ENCODE measurements around the gene WSCD2. TPM values are rescaled to one million over a fixed set of nuclear protein-coding genes. Genes with fewer than 3 reads are reported as not detected.

Gene WSCD2
- total RNA-seq, 1 donor from 2014 or later, result 3.3 TPM

DNA sequence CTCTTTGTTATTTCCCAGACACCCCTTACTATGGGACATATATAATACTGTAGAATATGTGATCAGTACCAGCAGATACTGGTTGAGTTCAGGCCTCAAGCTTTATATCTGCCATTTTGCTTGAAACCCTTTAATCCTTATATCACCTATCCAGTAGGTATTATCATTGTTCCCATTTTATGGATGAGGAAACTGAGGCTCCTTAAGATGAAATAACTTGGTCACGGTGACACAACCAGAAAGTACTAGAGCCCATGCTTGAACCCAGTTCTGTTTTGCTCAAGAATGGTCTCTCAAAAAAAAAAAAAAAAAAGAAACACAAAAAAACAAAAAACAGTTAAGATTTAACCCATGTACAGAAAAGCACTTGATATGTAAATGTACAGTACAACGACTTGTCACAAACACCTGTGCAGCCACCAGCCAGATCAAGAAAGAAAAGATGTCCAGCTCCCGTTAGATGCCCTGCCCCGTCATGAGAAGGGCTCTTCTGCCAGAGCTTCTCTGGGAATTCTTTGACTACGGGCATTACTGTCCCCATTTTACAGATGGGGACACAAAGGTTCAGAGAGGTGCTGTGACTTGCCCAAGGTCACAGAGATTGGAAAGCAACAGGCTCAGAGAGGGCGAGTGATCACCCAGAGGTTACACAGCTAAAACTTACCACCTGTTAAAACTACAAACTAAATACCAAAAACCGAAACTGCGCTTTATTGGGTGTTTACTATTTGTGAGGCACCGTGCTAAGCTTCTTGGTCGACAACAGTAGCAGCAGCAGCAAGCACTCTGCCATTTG is 669 bp upstream of the WSCD2 start:
- DNase-seq, result no peak

DNA sequence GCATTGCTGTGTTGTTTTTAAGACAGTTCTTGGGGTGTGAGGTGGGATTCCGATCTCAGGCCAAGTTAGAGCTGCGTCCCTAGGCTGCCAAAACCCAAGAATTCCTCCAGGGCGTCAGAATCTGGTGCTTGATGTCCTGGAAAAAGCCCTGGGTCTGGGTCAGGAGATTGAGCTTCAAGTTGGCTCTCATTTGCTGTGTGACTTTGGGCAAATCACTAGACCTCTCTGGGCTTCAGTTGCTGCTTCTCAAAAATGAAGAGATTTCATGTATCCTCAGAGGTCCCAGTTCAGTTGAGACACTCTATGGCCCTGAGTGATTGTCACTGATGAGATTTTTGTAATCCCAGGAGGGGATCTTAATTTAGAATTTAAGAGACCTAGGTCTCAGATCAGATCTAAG is 1.9 kb downstream of the WSCD2 start:
- DNase-seq, result no peak

DNA sequence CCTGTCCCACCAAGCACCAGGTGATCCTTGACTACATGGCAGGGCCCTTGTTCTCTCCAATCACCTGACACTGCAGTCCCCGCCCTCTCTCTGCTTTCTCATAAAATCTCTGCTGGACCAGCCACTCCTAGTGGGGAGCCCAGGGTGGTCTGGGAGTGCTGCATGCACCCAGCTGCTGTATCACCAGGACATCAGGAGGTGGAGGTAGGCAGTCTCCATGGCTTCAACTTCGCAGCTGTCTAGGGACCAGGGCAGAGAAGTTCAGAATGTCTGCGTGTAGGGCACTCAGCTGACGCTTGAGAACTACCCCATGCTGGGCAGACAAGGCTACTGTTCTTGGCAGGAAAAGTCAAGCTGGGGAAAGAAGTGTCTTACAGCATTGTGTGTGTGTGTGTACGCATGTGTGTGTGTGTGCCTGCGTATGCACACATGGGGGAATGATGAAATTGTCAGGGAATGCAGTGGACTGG is 2.6 kb downstream of the WSCD2 start:
- DNase-seq, result no peak

DNA sequence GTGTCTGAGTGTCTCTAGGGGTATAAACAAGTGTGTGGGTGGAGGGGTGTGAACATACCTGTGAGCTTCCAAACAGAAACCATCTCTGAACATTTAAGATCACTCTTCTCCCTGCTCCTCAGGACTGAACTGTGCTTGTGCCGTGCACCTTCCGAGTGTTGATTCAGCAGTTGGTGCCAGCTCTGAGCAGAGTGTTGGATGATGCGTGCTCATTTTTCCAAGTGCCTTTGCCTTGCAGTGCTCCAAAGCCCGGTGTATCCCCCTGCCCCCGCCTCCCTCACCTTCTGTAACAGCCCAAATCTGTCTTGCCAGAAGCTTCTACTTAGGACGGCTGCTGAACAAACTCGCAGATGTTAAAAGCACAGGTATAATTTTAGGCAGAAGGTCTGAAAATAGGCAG is 4.4 kb downstream of the WSCD2 start:
- no peak for DNase-seq

DNA sequence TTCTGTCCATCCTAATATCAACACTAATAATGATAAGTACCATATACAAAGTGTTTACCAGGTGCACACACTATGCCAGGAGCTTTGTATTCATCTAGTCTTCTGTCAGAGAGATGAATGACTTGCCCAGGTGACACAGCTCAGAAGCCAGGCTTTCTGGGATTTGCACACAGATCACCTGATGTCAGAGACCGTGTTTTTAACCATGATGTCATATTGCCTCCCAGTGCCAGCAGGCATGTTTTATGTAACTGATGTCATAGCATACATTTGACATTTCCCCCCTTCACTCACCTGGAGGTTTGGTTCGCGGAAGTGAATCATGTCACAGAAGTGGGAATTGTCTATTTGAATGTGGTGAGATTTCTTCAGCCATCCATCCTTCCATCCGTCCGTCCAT is 5.7 kb downstream of the WSCD2 start:
- no peak for DNase-seq

DNA sequence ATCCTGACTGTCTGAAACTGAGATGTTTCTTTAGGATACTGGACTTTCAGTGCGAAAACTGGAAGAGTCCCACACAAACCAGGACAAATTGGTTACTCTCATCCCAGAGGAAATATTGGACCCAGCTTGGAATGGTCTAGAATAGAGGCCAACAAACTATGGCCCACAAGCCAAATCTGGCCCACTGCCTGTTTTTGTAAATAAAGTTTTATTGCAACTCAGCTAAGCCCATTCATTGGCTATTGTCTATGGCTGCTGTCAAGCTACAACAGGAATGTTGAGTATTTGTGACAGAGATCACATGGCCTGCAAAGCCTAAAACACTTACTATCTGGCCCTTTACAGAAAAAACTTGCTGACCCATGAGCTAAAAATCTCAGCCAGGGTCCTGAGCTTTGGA is 6.5 kb downstream of the WSCD2 start:
- DNase-seq, result no peak

DNA sequence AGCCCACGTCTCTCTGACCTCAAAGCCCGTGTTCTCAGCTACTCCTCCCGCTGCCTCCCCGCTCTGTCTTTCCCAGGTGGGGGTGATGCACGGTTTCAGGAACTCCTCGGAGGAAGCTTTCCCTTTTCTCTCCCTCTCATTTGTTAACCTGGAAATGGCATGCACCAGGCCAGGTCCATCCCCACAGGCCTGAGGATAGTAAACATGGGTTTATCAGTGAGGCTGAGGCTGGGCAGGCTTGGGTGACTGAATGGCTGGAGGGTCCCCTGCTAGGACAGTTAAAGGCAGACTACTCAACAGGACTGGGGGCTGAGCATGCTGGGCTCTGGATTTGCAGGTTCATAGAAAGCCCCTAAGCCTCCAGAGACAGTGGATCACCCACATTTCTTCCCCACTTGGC is 7.6 kb downstream of the WSCD2 start:
- no peak for DNase-seq

DNA sequence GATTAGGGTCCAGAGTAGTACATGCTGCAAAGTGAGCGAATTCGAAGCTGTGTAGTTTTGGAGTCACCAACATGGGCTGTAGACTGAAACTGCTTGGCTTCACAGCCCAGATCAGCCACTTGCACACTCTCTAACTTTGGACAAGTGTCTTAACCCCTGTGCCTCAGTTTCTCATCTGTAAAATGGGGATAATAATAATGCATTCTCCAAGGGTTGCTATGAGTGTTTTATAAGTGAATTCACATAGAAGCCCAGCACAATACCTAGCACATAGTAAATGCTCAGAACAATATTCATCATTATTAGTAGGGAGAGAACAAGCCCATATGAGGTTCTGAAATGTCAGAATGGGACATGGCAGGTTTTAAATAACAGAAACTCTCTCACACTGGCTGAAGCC is 10.4 kb downstream of the WSCD2 start:
- no peak for DNase-seq

DNA sequence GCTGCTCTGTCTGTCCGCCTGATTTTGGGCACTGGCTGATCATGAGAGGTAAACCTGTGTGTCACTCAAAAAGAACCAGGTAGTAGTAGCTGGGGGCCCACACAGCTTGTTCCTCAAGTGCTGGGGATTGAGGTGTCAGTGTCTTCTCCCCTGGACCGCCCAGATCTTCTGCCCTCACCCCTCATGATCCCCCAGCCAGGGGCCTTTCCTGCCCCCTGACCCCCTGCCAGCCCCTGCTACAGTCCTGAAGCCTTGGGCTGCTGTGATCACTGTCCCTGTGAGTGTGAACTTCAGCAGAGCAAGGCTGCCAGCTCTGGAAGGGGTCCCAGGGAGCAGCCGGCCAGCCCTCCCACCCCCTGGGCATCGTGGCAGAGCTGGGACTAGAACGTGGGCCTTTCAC is 11.4 kb downstream of the WSCD2 start:
- DNase-seq, result no peak

DNA sequence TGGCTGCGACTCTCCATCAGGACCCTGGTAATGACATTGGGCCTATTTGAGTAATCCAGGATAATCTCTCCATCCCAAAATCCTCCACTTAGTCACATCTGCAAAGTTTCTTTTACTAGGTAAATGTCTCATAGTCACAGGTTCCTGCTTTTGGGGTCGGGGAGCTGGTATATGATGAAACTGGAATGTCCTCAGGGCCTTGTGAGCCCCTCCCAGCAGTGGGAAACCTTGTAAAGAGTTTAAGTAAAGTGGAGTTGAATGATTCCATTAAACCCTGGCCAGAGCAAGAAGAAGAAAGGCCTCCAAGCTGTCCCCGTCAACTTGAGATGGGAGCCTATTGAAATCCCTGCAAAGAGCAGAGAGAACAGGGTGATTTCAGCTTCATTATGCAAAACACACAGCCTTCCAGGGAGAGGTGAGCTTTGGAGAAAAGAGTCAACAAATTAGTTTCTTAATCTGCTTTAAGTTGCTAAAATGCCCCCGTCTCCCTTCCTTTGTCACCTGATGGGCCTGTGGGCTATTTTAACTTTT is 12.6 kb downstream of the WSCD2 start:
- no peak for DNase-seq

DNA sequence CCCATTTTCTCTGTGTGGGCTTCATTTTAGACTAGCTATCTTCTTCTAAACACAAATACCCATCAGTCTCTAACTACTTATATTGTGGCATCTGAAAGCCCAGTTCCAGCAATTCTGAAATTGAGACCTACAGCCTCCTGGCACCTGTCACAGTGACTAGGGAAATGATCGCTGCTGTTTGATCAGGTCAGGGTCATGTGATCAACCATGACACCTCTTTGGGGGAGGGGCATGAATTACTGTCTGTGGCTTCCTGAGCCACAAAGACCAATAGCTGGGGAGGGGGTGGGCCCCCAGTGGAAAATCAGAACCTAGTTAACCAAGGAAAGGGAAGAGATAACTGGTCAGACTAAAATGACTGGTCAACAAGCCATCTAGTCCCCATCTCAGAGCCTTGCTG is 14.1 kb downstream of the WSCD2 start:
- no peak for DNase-seq

DNA sequence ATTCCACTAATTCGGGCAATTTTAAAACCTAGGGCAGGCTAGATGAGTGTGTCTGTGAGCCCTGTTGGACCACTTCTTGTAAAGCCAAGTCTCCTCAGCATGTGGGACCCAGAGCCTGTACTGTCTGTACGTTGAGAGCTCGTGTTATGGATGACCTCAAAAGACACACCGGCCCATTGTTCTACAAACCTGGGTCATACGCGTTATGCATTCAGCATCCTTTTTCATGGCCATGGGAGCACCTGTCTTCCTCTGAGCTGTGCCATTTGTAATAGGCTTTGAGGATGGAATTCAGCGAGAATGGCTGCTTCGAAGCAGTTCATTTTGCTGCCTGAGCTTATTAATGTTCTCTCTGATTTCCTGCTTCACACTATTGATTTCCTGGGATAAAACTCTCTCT is 15.0 kb downstream of the WSCD2 start:
- DNase-seq, result no peak

DNA sequence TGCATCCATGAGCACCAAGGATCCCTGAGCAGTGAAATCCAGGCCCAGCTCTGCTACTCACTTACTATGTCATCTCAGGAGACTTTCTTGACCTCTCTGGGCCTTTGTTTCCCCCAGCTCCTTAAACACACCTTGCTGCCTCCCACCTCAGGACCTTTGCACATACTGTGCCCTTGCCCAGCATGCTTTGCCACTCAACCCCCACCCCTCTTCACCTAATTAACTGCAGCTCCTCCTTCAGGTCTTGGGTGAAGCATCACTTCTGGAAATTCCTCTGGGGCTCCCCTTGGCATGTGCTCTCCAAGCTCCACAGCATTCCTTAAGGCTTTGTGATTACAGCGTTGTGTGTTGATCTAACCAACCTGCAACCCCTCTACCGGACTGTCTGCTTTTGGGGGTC is 15.9 kb downstream of the WSCD2 start:
- DNase-seq, result no peak

DNA sequence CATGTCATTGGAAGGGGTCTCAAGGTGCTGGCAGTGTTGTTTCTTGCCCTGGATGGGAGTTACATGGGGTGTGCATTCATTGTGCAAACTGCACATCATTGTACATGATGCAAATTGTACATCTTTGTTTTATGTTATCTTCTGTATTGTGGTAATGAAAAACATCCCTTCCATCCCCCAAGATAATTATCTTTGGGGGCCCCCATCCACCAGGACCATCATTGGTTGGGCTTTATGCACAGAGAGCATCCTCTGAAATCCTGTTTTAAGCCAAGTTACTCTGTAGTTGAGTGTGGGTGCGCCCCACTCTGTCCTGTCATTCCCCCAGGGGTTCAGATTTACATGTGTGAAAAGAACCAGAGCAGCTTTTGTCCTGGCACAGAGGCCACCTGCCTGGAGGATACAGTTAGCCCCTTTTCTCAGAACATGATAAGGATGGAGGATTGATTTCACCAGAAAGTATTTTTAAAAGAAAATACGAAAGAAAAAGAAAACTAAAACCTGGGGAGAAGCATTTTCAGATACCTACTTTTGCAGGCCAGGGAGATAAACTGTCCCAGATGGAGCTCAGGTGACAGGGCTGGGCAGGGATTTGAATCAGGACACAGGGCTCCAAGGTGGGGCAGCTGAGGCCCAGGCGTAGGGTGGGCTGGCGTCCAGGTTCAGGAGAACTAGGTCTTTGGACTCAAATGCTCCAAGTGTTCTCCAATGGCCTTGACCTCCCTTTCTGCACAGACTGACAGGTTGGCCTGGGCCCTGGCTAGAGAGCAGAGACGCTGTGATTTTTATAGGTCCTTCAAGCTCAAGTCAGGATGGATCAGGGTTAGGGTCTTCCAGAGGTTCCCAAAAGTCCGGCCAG is 17.2 kb downstream of the WSCD2 start:
- DNase-seq, result no peak

DNA sequence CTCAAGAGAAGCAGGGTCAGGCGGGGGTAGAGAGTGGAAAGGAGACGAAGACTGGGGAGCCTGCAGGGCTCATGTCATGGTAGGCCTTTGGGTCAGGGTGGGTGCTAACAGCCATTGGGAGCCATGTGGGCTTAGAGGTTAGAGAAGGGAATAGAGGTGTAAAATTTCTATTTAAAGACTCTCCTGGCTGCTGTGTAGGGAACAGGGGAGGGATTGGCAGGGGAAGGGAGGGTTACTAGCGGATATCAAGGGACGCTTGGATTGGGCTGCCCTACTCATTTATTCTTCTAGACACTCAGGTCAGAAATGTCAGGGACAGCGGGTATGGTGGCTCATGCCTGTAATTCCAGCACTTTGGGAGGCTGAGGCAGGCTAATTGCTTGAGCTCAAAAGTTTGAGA is 18.2 kb downstream of the WSCD2 start:
- no peak for DNase-seq

DNA sequence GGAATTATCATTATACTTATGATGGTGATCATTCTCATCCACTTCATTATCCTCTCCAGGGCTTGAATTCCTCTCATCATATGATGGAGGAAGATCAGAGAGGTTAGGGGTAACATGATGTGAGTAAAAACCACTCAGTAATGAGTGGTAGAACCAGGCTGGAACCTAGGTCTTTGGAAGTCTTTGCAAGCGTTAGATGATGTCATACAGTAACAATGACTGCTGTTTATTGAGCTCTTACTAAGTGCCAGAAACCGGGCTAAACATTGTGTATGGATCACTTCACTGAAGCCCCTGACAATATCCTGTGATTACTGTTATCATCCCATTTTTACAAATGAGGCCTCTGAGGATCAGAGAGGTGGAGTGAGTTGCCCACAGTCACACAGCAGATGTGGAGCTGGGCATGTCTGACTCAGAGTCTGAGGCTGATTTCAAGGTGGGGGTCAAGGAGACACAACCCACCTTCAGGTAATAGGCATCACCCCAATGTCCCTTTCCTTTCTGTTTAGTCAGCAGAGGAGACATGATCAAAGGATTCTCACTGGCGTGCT is 19.5 kb downstream of the WSCD2 start:
- DNase-seq, result no peak

DNA sequence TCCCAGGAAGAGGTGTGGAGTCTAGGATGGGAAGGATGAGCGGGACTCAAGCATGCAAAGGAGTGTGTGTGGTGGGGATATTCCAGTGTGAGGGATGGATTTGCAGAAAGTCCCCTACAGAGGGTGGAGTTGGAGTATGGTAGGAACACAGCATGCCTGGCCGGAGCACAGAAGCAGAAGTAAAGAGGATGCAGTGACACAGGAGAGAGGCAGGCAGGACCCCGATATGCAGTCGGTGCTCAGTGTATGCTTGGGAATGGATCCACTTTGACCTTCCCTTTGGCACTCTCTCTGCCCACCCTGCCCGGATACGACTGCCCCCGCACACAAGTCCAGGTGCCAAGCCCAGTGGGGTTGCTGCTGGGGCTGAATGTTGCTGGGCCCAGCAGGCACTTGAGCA is 21.3 kb downstream of the WSCD2 start:
- no peak for DNase-seq

DNA sequence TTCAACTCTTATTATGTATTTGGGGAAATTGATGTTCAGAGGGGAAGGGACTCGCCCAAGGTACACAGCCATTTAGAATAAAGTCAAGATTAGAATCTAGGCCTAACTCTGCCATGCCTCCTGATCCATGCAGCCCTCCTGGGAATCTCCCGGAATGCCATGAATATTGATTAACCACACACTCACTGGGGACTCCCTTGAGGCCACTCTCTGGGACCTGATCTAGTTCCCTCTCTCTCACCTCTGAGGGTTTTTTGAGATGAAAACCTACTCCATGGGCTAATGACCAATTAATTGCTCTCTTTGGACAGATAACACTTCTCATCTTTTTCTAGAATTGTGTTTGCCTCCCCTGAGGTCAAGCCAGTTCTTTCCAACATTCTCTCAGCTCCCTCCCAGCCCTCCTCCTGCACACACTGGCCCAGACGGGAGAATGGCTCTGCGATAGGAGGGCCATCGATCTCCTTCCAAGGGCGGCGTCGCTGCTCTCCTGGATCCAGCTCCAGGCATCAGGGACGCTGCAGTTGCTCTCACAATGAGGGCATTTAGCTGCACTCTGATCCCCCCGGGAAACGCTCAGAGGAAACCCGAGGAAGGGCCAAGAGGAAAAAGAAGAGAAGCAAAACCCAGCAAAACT is 22.6 kb downstream of the WSCD2 start:
- no peak for DNase-seq

DNA sequence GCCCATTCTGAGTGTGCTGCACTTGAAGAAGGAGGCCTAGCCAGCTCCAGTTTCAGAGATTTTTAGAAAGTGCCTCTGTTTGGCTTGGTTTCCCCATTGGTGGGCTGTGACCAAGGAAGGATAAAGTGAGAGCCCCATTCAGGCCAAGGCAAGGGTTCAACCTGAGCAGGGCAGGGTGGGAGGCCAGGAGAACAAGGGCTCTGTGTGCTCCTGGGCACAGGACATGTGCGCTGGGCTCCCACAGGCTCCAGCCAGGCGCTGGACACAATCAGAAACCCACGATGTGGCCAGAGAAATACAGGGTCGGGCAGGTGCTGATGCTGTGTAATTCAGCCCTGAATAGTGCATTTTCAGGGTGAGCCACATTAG is 23.1 kb downstream of the WSCD2 start:
- DNase-seq, result no peak

DNA sequence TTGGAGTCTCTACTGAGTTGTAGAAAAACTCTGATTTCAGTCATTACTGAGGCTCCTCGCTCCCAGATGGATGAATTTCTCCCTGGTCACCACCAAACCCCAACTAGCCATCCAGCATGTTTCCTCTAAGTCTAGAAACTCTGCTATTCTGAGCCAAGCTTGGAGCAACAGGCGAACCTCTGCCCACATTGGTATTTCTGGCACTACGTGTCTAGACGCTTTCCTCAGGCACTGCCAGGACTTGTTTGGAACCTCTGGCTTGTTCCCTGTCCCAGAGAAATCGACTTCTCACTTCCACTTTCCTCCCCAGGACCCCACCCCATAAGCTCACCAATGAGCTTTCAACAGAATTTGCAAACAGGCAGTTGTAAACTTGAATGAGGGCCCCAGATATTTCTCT is 27.6 kb downstream of the WSCD2 start:
- no peak for DNase-seq

DNA sequence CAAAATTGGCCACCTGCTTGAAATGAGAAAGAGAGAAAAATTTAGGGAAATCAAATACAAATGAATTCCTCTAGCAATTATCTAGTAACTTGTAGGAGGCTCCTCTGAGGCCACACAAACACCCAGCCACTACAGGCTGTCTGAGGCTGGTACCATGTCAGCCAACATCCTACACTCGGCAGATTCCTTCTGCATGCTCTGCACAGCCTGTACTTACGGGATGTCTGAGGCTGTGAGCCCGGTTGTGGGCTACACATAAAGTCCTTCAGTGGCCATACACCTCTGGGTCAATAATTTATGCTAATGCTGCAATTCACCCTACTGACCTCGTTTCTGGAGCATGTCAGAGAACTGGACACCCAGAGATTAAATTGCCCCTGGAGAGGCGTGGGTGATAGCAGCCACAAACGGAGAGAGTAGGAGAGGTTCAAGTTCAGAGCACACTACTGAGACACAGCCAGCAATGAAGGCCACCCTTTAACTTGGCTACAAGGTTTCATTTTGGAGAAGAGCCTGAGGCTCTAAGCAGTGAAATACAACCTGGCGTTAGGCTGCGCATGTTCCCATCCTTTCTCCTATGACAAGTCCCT is 28.9 kb downstream of the WSCD2 start:
- DNase-seq, result no peak

DNA sequence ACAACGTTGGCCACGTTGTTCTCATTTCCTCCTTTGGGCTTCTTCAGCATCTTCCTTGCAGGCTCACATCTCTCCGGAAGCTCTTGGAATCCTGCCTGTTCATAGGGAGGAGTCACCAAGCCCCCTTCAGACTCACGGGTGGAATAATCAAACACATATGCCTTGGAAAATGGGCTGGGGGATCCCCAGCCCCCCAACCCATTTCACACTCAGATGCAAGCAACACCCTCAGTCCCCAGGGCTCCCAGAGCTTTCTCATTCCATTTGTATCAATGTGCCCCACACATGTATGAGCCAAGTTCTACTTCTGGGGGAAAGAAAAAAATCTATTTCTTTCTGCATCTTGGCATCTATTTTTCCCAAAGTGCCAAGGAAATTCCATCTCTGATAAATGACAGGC is 33.1 kb downstream of the WSCD2 start:
- DNase-seq, result no peak

All from occipital lobe (tissue), 2 donors.